DOHH2 (cell line): ENCODE results near the gene SLC4A3.

Experiments
- H3F3A ChIP-seq: fragments of 200-600 bp; sonication (generic), shearing (Covaris generic); 2 replicates; pipeline ENCODE4 v1.6.0; 2016; ENCODE audit warnings: antibody characterized with exemption, mild to moderate bottlenecking; ENCODE audit not compliant: control insufficient read depth, insufficient read depth
- H3K27ac ChIP-seq: fragments of 200-600 bp; sonication (generic); 2 replicates; pipeline ENCODE4 v1.5.1; 2014; ENCODE audit warnings: low read depth, mild to moderate bottlenecking, low read length, moderate library complexity
- H3K27me3 ChIP-seq: fragments of 200-600 bp; sonication (generic); 2 replicates; pipeline ENCODE4 v1.6.1; 2014; ENCODE audit warnings: mild to moderate bottlenecking, low read length, mixed read lengths; ENCODE audit not compliant: control insufficient read depth
- H3K36me3 ChIP-seq: fragments of 200-600 bp; sonication (generic); 2 replicates; pipeline ENCODE4 v1.6.1; 2014; ENCODE audit warnings: mild to moderate bottlenecking, low read length, moderate library complexity, mixed read lengths; ENCODE audit not compliant: control insufficient read depth
- H3K4me1 ChIP-seq: fragments of 200-600 bp; sonication (generic); 2 replicates; pipeline ENCODE4 v1.6.1; 2014; ENCODE audit warnings: mild to moderate bottlenecking, low read length, mixed read lengths; ENCODE audit not compliant: control insufficient read depth
- H3K4me2 ChIP-seq: fragments of 200-600 bp; sonication (generic); 2 replicates; pipeline ENCODE4 v1.6.0; 2014; ENCODE audit warnings: mild to moderate bottlenecking, low read length, moderate library complexity
- H3K4me3 ChIP-seq: fragments of 200-600 bp; sonication (generic); 2 replicates; pipeline ENCODE4 v1.5.1; 2014; ENCODE audit warnings: mild to moderate bottlenecking, low read length, mixed read lengths
- H3K79me2 ChIP-seq: fragments of 200-600 bp; sonication (generic); 2 replicates; pipeline ENCODE4 v1.6.1; 2014; ENCODE audit warnings: mild to moderate bottlenecking, low read length, mixed read lengths; ENCODE audit not compliant: control insufficient read depth
- H3K9me2 ChIP-seq: fragments of 200-600 bp; sonication (generic); replicated peaks from 2 replicates; pipeline ENCODE4 v1.6.1; 2014; ENCODE audit warnings: mild to moderate bottlenecking, low read length, mixed read lengths; ENCODE audit not compliant: control insufficient read depth
- H3K9me3 ChIP-seq: fragments of 200-600 bp; sonication (generic); 2 replicates; pipeline ENCODE4 v1.6.1; 2014; ENCODE audit warnings: antibody characterized with exemption, low read length, mixed read lengths; ENCODE audit not compliant: control insufficient read depth, insufficient read depth
- H4K20me1 ChIP-seq: fragments of 200-600 bp; sonication (generic); 2 replicates; pipeline ENCODE4 v1.6.0; 2014; ENCODE audit warnings: low read depth, mild to moderate bottlenecking, antibody characterized with exemption, low read length, moderate library complexity; ENCODE audit not compliant: control insufficient read depth, insufficient read depth
- EZH2phosphoT487 ChIP-seq: fragments of 200-600 bp; sonication (generic); IDR thresholded peaks from 2 replicates; pipeline ENCODE4 v1.6.1; 2017; ENCODE audit warnings: borderline replicate concordance, mild to moderate bottlenecking, antibody characterized with exemption, low read length, moderate library complexity, mixed read lengths
- TF ChIP-seq, protein P1 (sequence below): fragments of 200-600 bp; sonication (generic); IDR thresholded peaks from one replicate; pipeline ENCODE4 v1.5.1; 2014; ENCODE audit warnings: antibody characterized with exemption, mild to moderate bottlenecking, low read depth, low read length; ENCODE audit not compliant: poor library complexity, severe bottlenecking

The SLC4A3 gene

DNA sequence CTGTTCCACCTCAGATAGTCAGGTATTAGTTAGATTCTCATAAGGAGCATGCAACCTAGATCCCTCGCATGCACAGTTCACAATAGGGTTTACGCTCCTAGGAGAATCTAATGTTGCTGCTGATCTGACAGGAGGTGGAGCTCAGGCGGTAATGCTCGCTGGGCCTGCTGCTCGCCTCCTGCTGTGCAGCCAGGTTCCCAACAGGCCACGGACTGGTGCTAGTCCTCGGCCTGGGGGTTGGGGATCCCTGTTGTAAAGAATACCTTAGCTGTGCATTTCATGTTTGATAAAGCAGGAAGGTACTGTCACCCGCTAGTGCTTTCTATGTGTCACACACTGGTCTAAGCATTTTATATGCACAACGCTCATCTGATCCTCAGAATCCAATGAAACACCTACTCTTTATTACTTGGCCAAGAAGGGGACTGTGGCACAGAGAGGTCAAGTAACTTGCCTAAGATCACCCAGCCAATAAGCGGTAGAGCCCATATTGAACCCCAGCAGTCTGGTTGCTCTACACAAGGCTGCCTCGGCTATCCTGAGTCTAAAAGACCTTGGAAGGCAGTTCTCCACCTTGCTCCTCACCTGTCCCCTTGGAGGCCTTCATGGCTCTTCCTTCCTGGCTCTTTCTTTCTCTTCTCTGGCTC is 35.8 kb downstream of the SLC4A3 start:
- Histone ChIP-seq H3K9me3 (no peaks in the 10 kb centered on the region), H3K9me2 (no peaks in the 10 kb centered on the region), H3K4me1 (no peaks in the 10 kb centered on the region), H3K27me3 (peaks cover 16% of the 10 kb centered on the region), H3K4me2 (no peak overlapping the region), H4K20me1 (no peaks in the 10 kb centered on the region), H3K79me2 (no peaks in the 10 kb centered on the region), H3K27ac (no peak overlapping the region), H3K4me3 (no peak overlapping the region), H3K36me3 (no peaks in the 10 kb centered on the region), H3F3A (no peaks in the 10 kb centered on the region)
- TF ChIP-seq, protein P1, sequence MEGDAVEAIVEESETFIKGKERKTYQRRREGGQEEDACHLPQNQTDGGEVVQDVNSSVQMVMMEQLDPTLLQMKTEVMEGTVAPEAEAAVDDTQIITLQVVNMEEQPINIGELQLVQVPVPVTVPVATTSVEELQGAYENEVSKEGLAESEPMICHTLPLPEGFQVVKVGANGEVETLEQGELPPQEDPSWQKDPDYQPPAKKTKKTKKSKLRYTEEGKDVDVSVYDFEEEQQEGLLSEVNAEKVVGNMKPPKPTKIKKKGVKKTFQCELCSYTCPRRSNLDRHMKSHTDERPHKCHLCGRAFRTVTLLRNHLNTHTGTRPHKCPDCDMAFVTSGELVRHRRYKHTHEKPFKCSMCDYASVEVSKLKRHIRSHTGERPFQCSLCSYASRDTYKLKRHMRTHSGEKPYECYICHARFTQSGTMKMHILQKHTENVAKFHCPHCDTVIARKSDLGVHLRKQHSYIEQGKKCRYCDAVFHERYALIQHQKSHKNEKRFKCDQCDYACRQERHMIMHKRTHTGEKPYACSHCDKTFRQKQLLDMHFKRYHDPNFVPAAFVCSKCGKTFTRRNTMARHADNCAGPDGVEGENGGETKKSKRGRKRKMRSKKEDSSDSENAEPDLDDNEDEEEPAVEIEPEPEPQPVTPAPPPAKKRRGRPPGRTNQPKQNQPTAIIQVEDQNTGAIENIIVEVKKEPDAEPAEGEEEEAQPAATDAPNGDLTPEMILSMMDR, result no peak
- TF ChIP-seq EZH2phosphoT487, result no peak

DNA sequence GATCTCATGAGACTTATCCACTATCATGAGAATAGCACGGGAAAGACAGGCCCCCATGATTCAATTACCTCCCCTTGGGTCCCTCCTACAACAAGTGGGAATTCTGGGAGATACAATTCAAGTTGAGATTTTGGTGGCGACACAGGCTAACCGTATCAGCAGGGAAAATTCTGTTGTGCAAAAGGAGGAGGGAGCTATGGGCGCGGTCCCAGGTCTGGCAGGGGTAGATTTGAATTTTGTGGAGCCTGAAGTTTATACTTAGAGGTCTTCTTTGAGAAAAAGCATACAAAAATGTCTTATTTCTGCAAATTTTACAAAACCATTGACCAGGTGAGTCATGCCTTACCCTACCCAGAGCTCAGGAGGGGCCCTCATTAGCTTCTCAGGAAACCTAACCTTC is 36.6 kb downstream of the SLC4A3 start:
- H3K9me3 ChIP-seq, result no peaks in the 10 kb centered on the region
- no peak overlapping the region for H3K27ac ChIP-seq
- H3K4me1 ChIP-seq, result no peaks in the 10 kb centered on the region
- H3K4me2 ChIP-seq, result no peak overlapping the region
- TF ChIP-seq, protein P1, result no peak
- no peak for TF ChIP-seq EZH2phosphoT487
- no peak overlapping the region for H3K4me3 ChIP-seq
- no peaks in the 10 kb centered on the region for H3F3A ChIP-seq
- no peaks in the 10 kb centered on the region for H4K20me1 ChIP-seq
- peaks cover 14% of the 10 kb centered on the region for H3K27me3 ChIP-seq
- no peaks in the 10 kb centered on the region for H3K9me2 ChIP-seq
- no peaks in the 10 kb centered on the region for H3K79me2 ChIP-seq
- no peaks in the 10 kb centered on the region for H3K36me3 ChIP-seq

DNA sequence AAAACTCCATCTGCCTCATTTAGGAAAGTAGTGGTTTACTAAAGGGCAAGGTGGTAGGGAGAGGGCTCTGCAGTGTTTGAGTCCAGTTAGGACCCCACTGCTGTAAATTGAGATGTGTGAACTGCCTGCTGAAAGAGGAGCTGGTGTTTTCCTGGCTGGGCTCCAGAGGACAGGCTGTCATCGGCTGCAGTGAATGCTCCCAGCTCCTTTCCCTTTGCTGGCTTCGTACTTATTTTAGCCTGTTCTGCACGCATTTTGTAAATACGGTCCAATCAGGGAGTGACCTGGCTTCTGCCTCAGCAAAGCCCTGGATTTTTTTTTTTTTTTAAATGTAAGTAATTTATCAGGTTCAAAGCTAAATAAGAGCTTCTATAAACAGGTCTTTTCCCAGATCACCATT is 37.5 kb downstream of the SLC4A3 start:
- no peak overlapping the region for H3K27ac ChIP-seq
- no peak overlapping the region for H3K4me2 ChIP-seq
- no peaks in the 10 kb centered on the region for H3K9me2 ChIP-seq
- no peaks in the 10 kb centered on the region for H3K36me3 ChIP-seq
- H3K4me1 ChIP-seq, result no peaks in the 10 kb centered on the region
- H3K79me2 ChIP-seq, result no peaks in the 10 kb centered on the region
- no peaks in the 10 kb centered on the region for H3K9me3 ChIP-seq
- no peaks in the 10 kb centered on the region for H3F3A ChIP-seq
- TF ChIP-seq EZH2phosphoT487, result no peak
- TF ChIP-seq, protein P1, result no peak
- no peaks in the 10 kb centered on the region for H4K20me1 ChIP-seq
- peaks cover 8% of the 10 kb centered on the region for H3K27me3 ChIP-seq
- H3K4me3 ChIP-seq, result no peak overlapping the region
